H1 (cell line): ENCODE measurements around the gene HHIP. TPM values are rescaled to one million over a fixed set of nuclear protein-coding genes. Genes with fewer than 3 reads are reported as not detected.

ENCODE experiments used
- CTCF ChIA-PET: fragments of 300-600 bp; sonication (Branson Sonifier 250); formaldehyde crosslinking; loops from one replicate; lab custom pipeline; 2021; ENCODE audit not compliant: partially characterized antibody; lab: Charles Lee
- POLR2A ChIA-PET: fragments of 300-600 bp; sonication (Branson Sonifier 250); formaldehyde crosslinking; loops from one replicate; lab custom pipeline; 2021; ENCODE audit warnings: inconsistent platforms; ENCODE audit not compliant: partially characterized antibody; lab: Charles Lee
- DNase-seq, 2 experiments: peaks; one replicate each; pipeline versions ENCODE4 v3.0.0 to v3.0.0-alpha.2; 2010 to 2022; ENCODE audit warnings: low spot score in 2 of 2, low read depth in 1 of 2, mixed read lengths in 1 of 2
- FAIRE-seq: peaks from 2 replicates; lab custom pipeline; 2011; peaks lifted over from hg19 to GRCh38; lab: Jason Lieb, UNC
- H2AFZ ChIP-seq: 2 replicates; pipeline ENCODE4 v1.8.1; 2012; ENCODE audit warnings: low read length, inconsistent platforms
- H2AK5ac ChIP-seq: 2 replicates; pipeline ENCODE4 v1.6.1; 2013; ENCODE audit warnings: low read depth, low read length
- H2BK120ac ChIP-seq: replicated peaks from 2 replicates; pipeline ENCODE3; 2013; ENCODE audit warnings: low read depth, low read length, inconsistent platforms
- H2BK12ac ChIP-seq: 2 replicates; pipeline ENCODE4 v1.6.1; 2013; ENCODE audit warnings: low read depth, low read length
- H2BK15ac ChIP-seq: 2 replicates; pipeline ENCODE4 v1.6.1; 2013; ENCODE audit warnings: low read length
- H2BK20ac ChIP-seq: 2 replicates; pipeline ENCODE4 v1.6.1; 2013; ENCODE audit warnings: low read length
- H2BK5ac ChIP-seq: 2 replicates; pipeline ENCODE4 v1.6.1; 2013; ENCODE audit warnings: low read depth, low read length
- H3K14ac ChIP-seq: 2 replicates; pipeline ENCODE4 v1.6.1; 2013; ENCODE audit warnings: inconsistent platforms; ENCODE audit not compliant: insufficient read length
- H3K18ac ChIP-seq: 2 replicates; pipeline ENCODE4 v1.6.1; 2013; ENCODE audit warnings: low read length; ENCODE audit errors: extremely low read depth
- H3K23ac ChIP-seq: 2 replicates; pipeline ENCODE4 v1.6.1; 2013; ENCODE audit warnings: inconsistent platforms; ENCODE audit not compliant: insufficient read length
- H3K23me2 ChIP-seq: 2 replicates; pipeline ENCODE4 v1.6.1; 2013; ENCODE audit warnings: low read depth, low read length
- H3K27ac ChIP-seq: 2 replicates; pipeline ENCODE4 v1.6.1; 2011; ENCODE audit warnings: low read depth, low read length, inconsistent platforms
- H3K27me3 ChIP-seq, 4 experiments: replicated peaks in 1 of 4; 1 replicate in 1 of 4; 2 replicates in 3 of 4; pipeline versions ENCODE4 v1.6.1 to v1.8.1; 2011 to 2013; ENCODE audit warnings: low read length in 3 of 4, mild to moderate bottlenecking in 3 of 4, inconsistent platforms in 2 of 4, mixed read lengths in 2 of 4, moderate library complexity in 1 of 4; ENCODE audit not compliant: control insufficient read depth in 3 of 4, insufficient read depth in 3 of 4; ENCODE audit errors: extremely low read depth in 1 of 4
- H3K36me3 ChIP-seq, 4 experiments: 2 replicates each; pipeline versions ENCODE4 v1.6.1 to v1.8.1; 2011 to 2013; ENCODE audit warnings: mild to moderate bottlenecking in 4 of 4, low read length in 3 of 4, moderate library complexity in 2 of 4, control low read depth in 1 of 4, inconsistent platforms in 1 of 4; ENCODE audit not compliant: insufficient read depth in 4 of 4, control insufficient read depth in 2 of 4
- H3K4ac ChIP-seq: replicated peaks from 2 replicates; pipeline ENCODE3; 2013; ENCODE audit warnings: low read length, low read depth, mixed read lengths, inconsistent platforms; ENCODE audit not compliant: insufficient read length
- H3K4me1 ChIP-seq, 4 experiments: replicated peaks in 1 of 4; 1 replicate in 1 of 4; 2 replicates in 3 of 4; pipeline versions ENCODE4 v1.6.1 to v1.8.1; 2011 to 2013; ENCODE audit warnings: low read length in 3 of 4, inconsistent platforms in 2 of 4, mixed read lengths in 1 of 4; ENCODE audit not compliant: insufficient read depth in 4 of 4, control insufficient read depth in 3 of 4
- H3K4me2 ChIP-seq, 2 experiments: 2 replicates each; pipeline versions ENCODE4 v1.6.1 to v1.8.1; 2011 to 2013; ENCODE audit warnings: low read depth in 2 of 2, low read length in 2 of 2, control low read depth in 1 of 2, inconsistent platforms in 1 of 2, mild to moderate bottlenecking in 1 of 2; ENCODE audit not compliant: insufficient read depth in 1 of 2
- H3K4me3 ChIP-seq, 4 experiments: fragments of 200-600, 300-600 bp in 1 of 4; sonication (generic), shearing (Covaris generic), sonication (Bioruptor Twin) in 1 of 4; 2 replicates each; pipeline versions ENCODE4 v1.5.1 to v1.8.1; 2011 to 2016; ENCODE audit warnings: low read length in 4 of 4, low read depth in 3 of 4, control low read depth in 2 of 4, inconsistent platforms in 2 of 4, mild to moderate bottlenecking in 2 of 4, mixed read lengths in 1 of 4, moderate library complexity in 1 of 4; ENCODE audit not compliant: insufficient read depth in 2 of 4; ENCODE audit errors: extremely low read depth in 1 of 4
- H3K56ac ChIP-seq: replicated peaks from 2 replicates; pipeline ENCODE3; 2013; ENCODE audit warnings: low read depth, mild to moderate bottlenecking, mixed read lengths, low read length, inconsistent platforms; ENCODE audit not compliant: insufficient read length
- H3K79me1 ChIP-seq: 2 replicates; pipeline ENCODE4 v1.6.1; 2013; ENCODE audit warnings: low read depth, low read length, control low read depth
- H3K79me2 ChIP-seq, 2 experiments: 2 replicates each; pipeline versions ENCODE4 v1.6.1 to v1.8.1; 2012 to 2013; ENCODE audit warnings: low read length in 2 of 2, mild to moderate bottlenecking in 2 of 2, inconsistent platforms in 1 of 2; ENCODE audit not compliant: insufficient read depth in 2 of 2, control insufficient read depth in 1 of 2
- H3K9ac ChIP-seq, 4 experiments: replicated peaks in 1 of 4; 1 replicate in 1 of 4; 2 replicates in 3 of 4; pipeline versions ENCODE4 v1.6.1 to v1.8.1; 2011 to 2013; ENCODE audit warnings: low read depth in 3 of 4, low read length in 3 of 4, control low read depth in 2 of 4, mild to moderate bottlenecking in 2 of 4, moderate library complexity in 2 of 4, inconsistent platforms in 1 of 4; ENCODE audit errors: extremely low read depth in 1 of 4
- H3K9me3 ChIP-seq, 2 experiments: 2 replicates each; pipeline versions ENCODE4 v1.6.1 to v1.8.1; 2012 to 2013; ENCODE audit warnings: mild to moderate bottlenecking in 2 of 2, moderate library complexity in 2 of 2, control low read depth in 1 of 2, inconsistent platforms in 1 of 2, low read depth in 1 of 2, low read length in 1 of 2, mixed read lengths in 1 of 2; ENCODE audit not compliant: insufficient read depth in 2 of 2
- H4K20me1 ChIP-seq, 2 experiments: replicated peaks in 1 of 2; 2 replicates each; pipeline versions ENCODE3 to v1.8.1; 2011 to 2013; ENCODE audit warnings: inconsistent platforms in 2 of 2, low read length in 2 of 2, mild to moderate bottlenecking in 1 of 2; ENCODE audit not compliant: insufficient read depth in 2 of 2, control insufficient read depth in 1 of 2
- H4K5ac ChIP-seq: 2 replicates; pipeline ENCODE4 v1.6.1; 2013; ENCODE audit warnings: low read length, low read depth, mixed read lengths, inconsistent platforms; ENCODE audit not compliant: insufficient read length
- H4K8ac ChIP-seq: 2 replicates; pipeline ENCODE4 v1.8.0; 2013; ENCODE audit warnings: mild to moderate bottlenecking, moderate library complexity, low read length, inconsistent platforms; ENCODE audit not compliant: insufficient read depth; ENCODE audit errors: extremely low read depth
- H4K91ac ChIP-seq: replicated peaks from 2 replicates; pipeline ENCODE3; 2013; ENCODE audit warnings: low read length, mixed read lengths, inconsistent platforms; ENCODE audit not compliant: insufficient read length
- CHD1 ChIP-seq: IDR thresholded peaks from 2 replicates; pipeline ENCODE4 v1.6.1; 2012; ENCODE audit warnings: low read depth, low read length, improper control_type of control experiment
- CTBP2 ChIP-seq: IDR thresholded peaks from 2 replicates; pipeline ENCODE4 v1.7.0; 2011; ENCODE audit warnings: borderline replicate concordance, mild to moderate bottlenecking, moderate library complexity, mixed read lengths, low read length; ENCODE audit not compliant: insufficient read depth, insufficient read length
- NANOG ChIP-seq: IDR thresholded peaks from 2 replicates; pipeline ENCODE4 v1.6.1; 2011; ENCODE audit warnings: low read length, low read depth, mild to moderate bottlenecking, inconsistent platforms; ENCODE audit not compliant: insufficient read depth, poor library complexity, severe bottlenecking
- RBBP5 ChIP-seq: IDR thresholded peaks from 2 replicates; pipeline ENCODE4 v1.7.1; 2012; ENCODE audit warnings: low read depth, mild to moderate bottlenecking, inconsistent platforms, low read length, moderate library complexity, borderline replicate concordance
- SAP30 ChIP-seq: fragments of 300-600 bp; sonication (generic); IDR thresholded peaks from 2 replicates; pipeline ENCODE4 v1.7.1; 2012; ENCODE audit warnings: low read length, moderate library complexity, mild to moderate bottlenecking, inconsistent platforms; ENCODE audit not compliant: insufficient read depth, insufficient replicate concordance
- WGBS, 2 experiments: shearing (Covaris generic) in 1 of 2; methylation state at CpG; one replicate each; pipeline versions ENCODE4 v1.1.6 to v1.1.7; 2013 to 2015; ENCODE audit warnings: low lambda C conversion rate in 2 of 2, mixed read lengths in 2 of 2, inconsistent platforms in 1 of 2, low coverage in 1 of 2, missing lambda C conversion rate in 1 of 2; ENCODE audit not compliant: insufficient replicate concordance in 2 of 2, insufficient coverage in 1 of 2, insufficient read length in 1 of 2; ENCODE audit errors: extremely low coverage in 1 of 2, missing lambda C conversion rate in 1 of 2; 5-methylcytosine and 5-hydroxymethylcytosine counted together
- polyA plus RNA-seq, 7 experiments: library from polyadenylated mRNA; depleted of rRNA in 3 of 7; stranded (reverse) in 5 of 7; unstranded in 2 of 7; fragments of >200 nt in 5 of 7; fragments of 200-250 nt in 2 of 7; gene quantifications; 1 replicate in 5 of 7; 2 replicates in 1 of 7; 4 replicates in 1 of 7; pipeline versions ENCODE4 v1.2.1 to v1.2.3, GENCODE V29; 2011 to 2013; ENCODE audit warnings: missing spikeins in 2 of 7, mixed read lengths in 2 of 7
- total RNA-seq: library from RNA; stranded (reverse); fragmentation: NEBNext Ultra II Directional; extraction: Animal tissue kit (Norgen Biotek cat#: 25700); gene quantifications from 2 replicates; pipeline ENCODE4 v1.2.1, GENCODE V29; 2021
- TF ChIP-seq, protein P1 (sequence below): IDR thresholded peaks from 2 replicates; pipeline ENCODE4 v1.6.1; 2011; ENCODE audit warnings: low read depth, mild to moderate bottlenecking, low read length; ENCODE audit not compliant: insufficient read depth

Gene HHIP
- total and polyA plus RNA-seq, 2 of the 8 experiments (the other 6 are each of a cell fraction or from before 2014, with no cell fraction given): 0.05 to 1.3 TPM

GRCh38 chr4:144782345-144782744 is 136.4 kb downstream of the HHIP start:
- Histone ChIP-seq H3K56ac (no peak overlapping the region), H3K14ac (no peak overlapping the region), H4K5ac (no peak overlapping the region), H2AFZ (no peak overlapping the region), H4K91ac (no peak overlapping the region), H3K27me3 (no peaks in the 10 kb centered on the region), H2BK15ac (no peak overlapping the region), H2BK120ac (no peak overlapping the region), H3K79me1 (no peaks in the 10 kb centered on the region), H2BK12ac (no peak overlapping the region), H3K4me2 (no peak overlapping the region), H2AK5ac (no peak overlapping the region), H3K4ac (no peak overlapping the region), H3K36me3 (no peaks in the 10 kb centered on the region), H3K4me3 (no peak overlapping the region), H3K79me2 (no peaks in the 10 kb centered on the region), H3K18ac (no peak overlapping the region), H2BK20ac (no peak overlapping the region), H4K8ac (no peak overlapping the region), H3K4me1 (no peaks in the 10 kb centered on the region), H3K9me3 (no peaks in the 10 kb centered on the region), H3K23ac (no peak overlapping the region), H4K20me1 (no peaks in the 10 kb centered on the region), H2BK5ac (no peak overlapping the region), H3K27ac (no peak overlapping the region), H3K23me2 (no peaks in the 10 kb centered on the region), H3K9ac (no peak overlapping the region)
- DNase-seq (no peak), FAIRE-seq (no peak)
- ChIA-PET CTCF (interaction anchor here (1.0 to 1.1 kb wide), 2 partner anchors 25 to 405 kb away, joined by 3 read pairs; no protein-coding TSS in a partner anchor), POLR2A (no interaction called here)
- WGBS, 2 experiments: 92% methylated on average over 5 of the region's 5 CpGs; no CpG with 5 or more reads in 1 of the 2 experiments
- TF ChIP-seq NANOG: no peak
- TF ChIP-seq, protein P1, sequence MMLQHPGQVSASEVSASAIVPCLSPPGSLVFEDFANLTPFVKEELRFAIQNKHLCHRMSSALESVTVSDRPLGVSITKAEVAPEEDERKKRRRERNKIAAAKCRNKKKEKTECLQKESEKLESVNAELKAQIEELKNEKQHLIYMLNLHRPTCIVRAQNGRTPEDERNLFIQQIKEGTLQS: no peak
- no peak for TF ChIP-seq CHD1
- TF ChIP-seq RBBP5: no peak
- no peak for TF ChIP-seq SAP30
- TF ChIP-seq CTBP2: no peak
